Endothelial cell (in vitro differentiated cells): ENCODE measurements around the gene TELO2. TPM values are rescaled to one million over a fixed set of nuclear protein-coding genes. Genes with fewer than 3 reads are reported as not detected.

Source experiments
- DNase-seq: peaks from one replicate; pipeline ENCODE4 v3.0.0; 2021; ENCODE audit warnings: low spot score
- H3K27ac Mint-ChIP-seq: one replicate; pipeline ENCODE4 v1.8.0; 2021; ENCODE audit warnings: mixed read lengths, inconsistent platforms; ENCODE audit not compliant: unreplicated experiment
- H3K27me3 Mint-ChIP-seq: one replicate; pipeline ENCODE4 v1.8.0; 2021; ENCODE audit warnings: mild to moderate bottlenecking, moderate library complexity, mixed read lengths, inconsistent platforms; ENCODE audit not compliant: unreplicated experiment
- H3K36me3 Mint-ChIP-seq: one replicate; pipeline ENCODE4 v1.8.0; 2021; ENCODE audit warnings: mild to moderate bottlenecking, low read depth, mixed read lengths, inconsistent platforms; ENCODE audit not compliant: unreplicated experiment
- H3K4me1 Mint-ChIP-seq: one replicate; pipeline ENCODE4 v1.8.0; 2021; ENCODE audit warnings: mild to moderate bottlenecking, mixed read lengths, inconsistent platforms; ENCODE audit not compliant: unreplicated experiment
- H3K4me3 Mint-ChIP-seq: one replicate; pipeline ENCODE4 v1.8.0; 2021; ENCODE audit warnings: mild to moderate bottlenecking, mixed read lengths, inconsistent platforms; ENCODE audit not compliant: unreplicated experiment
- H3K9me3 Mint-ChIP-seq: one replicate; pipeline ENCODE4 v1.8.0; 2021; ENCODE audit warnings: mixed read lengths, inconsistent platforms; ENCODE audit not compliant: unreplicated experiment
- total RNA-seq: library from RNA; stranded (reverse); fragmentation: NEBNext Ultra II Directional; extraction: Animal tissue kit (Norgen Biotek cat#: 25700); gene quantifications from one replicate; pipeline ENCODE4 v1.2.1, GENCODE V29; 2021; ENCODE audit not compliant: unreplicated experiment
- TF ChIP-seq, protein P1 (sequence below): fragments of 200-600 bp; sonication (generic); IDR thresholded peaks from one replicate; pipeline ENCODE4 v1.5.0; 2021; ENCODE audit warnings: antibody characterized with exemption; ENCODE audit not compliant: unreplicated experiment

Gene TELO2
- total RNA-seq, 1 donor from 2014 or later = 64.5 TPM

- peaks cover 21% of the 10 kb centered on the region for H3K4me1 Mint-ChIP-seq
- TF ChIP-seq, protein P1, sequence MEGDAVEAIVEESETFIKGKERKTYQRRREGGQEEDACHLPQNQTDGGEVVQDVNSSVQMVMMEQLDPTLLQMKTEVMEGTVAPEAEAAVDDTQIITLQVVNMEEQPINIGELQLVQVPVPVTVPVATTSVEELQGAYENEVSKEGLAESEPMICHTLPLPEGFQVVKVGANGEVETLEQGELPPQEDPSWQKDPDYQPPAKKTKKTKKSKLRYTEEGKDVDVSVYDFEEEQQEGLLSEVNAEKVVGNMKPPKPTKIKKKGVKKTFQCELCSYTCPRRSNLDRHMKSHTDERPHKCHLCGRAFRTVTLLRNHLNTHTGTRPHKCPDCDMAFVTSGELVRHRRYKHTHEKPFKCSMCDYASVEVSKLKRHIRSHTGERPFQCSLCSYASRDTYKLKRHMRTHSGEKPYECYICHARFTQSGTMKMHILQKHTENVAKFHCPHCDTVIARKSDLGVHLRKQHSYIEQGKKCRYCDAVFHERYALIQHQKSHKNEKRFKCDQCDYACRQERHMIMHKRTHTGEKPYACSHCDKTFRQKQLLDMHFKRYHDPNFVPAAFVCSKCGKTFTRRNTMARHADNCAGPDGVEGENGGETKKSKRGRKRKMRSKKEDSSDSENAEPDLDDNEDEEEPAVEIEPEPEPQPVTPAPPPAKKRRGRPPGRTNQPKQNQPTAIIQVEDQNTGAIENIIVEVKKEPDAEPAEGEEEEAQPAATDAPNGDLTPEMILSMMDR = no peak
- no peaks in the 10 kb centered on the region for H3K9me3 Mint-ChIP-seq
- no peak overlapping the region for H3K4me3 Mint-ChIP-seq
- peak overlapping the region; percentile 67 for H3K27ac Mint-ChIP-seq
- no peak for DNase-seq
- peaks cover 4% of the 10 kb centered on the region for H3K36me3 Mint-ChIP-seq
- peaks cover 6% of the 10 kb centered on the region for H3K27me3 Mint-ChIP-seq
Measured at GRCh38 chr16:1526608-1527555, 33.7 kb downstream of the TELO2 start.

DNA sequence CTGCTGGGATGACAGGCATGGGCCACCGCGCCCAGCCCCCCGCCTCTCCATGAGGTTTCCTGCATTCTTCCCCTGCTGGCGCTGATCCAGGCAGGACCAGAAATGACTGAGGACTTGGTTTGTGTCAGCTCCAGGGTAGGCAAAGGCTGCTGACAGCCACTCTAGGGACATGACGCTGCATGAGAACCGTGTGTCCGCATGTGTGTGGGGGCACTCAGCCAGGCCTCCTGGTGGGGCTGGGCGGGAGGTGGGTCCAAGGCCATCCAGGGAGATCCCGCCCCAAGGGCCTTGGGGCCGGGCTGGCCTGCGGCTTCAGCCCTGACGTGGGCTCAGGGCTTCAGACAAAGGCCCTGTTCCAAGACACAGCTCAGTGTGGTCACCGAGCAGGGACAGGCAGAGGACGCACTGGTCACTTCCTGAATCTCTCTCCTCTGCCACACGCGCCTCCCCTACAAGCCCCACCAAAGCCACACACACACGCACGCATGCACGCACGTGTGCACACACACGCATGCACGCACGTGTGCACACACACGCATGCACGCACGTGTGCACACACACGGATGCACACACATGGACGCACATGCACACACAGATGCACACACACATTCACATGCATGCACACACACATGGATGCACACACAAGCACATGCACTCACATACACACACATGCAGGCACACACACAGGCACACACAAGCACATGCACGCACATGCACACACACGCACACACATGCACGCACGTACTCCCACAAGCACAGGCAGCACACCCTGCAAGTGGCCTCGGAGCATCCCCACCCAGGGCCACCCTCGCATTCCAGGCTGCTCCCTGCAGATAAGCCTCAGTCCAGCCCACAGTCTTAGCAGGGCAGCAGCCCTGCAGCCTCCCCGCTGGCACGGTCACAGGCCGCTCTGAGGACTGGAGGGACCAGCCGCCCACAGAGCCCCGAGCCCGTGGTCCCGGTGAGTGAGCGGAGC lies 35.0 kb downstream of the TELO2 start:
- TF ChIP-seq, protein P1 = no peak
- DNase-seq = no peak
- peaks cover 4% of the 10 kb centered on the region for H3K36me3 Mint-ChIP-seq
- H3K27me3 Mint-ChIP-seq = peaks cover 5% of the 10 kb centered on the region
- H3K4me3 Mint-ChIP-seq = peak overlapping the region; percentile 81
- H3K9me3 Mint-ChIP-seq = no peaks in the 10 kb centered on the region
- H3K4me1 Mint-ChIP-seq = peaks cover 26% of the 10 kb centered on the region
- H3K27ac Mint-ChIP-seq = peak overlapping the region; percentile 96

- Mint-ChIP-seq H3K4me1 (peaks cover 28% of the 10 kb centered on the region), H3K27ac (no peak overlapping the region), H3K27me3 (peaks cover 5% of the 10 kb centered on the region), H3K9me3 (no peaks in the 10 kb centered on the region), H3K4me3 (peak overlapping the region; percentile 84), H3K36me3 (peaks cover under 1% of the 10 kb centered on the region)
- TF ChIP-seq, protein P1 = no peak
- no peak for DNase-seq
Measured at GRCh38 chr16:1528921-1529537, 35.9 kb downstream of the TELO2 start.

- peaks cover 9% of the 10 kb centered on the region for H3K36me3 Mint-ChIP-seq
- TF ChIP-seq, protein P1 = no peak
- peaks cover 36% of the 10 kb centered on the region for H3K4me1 Mint-ChIP-seq
- DNase-seq = no peak
- no peak overlapping the region for H3K27ac Mint-ChIP-seq
- peaks cover 11% of the 10 kb centered on the region for H3K27me3 Mint-ChIP-seq
- H3K4me3 Mint-ChIP-seq = peak overlapping the region; percentile 7
- no peaks in the 10 kb centered on the region for H3K9me3 Mint-ChIP-seq
Measured at GRCh38 chr16:1530349-1530882, 37.3 kb downstream of the TELO2 start.
